ENCODE data around the gene IFITM2.
"Not testable (repeated sequence)": the region's sequence is repeated elsewhere in the genome, so short reads cannot be mapped to it uniquely, and the experiment has no call there.

The IFITM2 gene

DNA sequence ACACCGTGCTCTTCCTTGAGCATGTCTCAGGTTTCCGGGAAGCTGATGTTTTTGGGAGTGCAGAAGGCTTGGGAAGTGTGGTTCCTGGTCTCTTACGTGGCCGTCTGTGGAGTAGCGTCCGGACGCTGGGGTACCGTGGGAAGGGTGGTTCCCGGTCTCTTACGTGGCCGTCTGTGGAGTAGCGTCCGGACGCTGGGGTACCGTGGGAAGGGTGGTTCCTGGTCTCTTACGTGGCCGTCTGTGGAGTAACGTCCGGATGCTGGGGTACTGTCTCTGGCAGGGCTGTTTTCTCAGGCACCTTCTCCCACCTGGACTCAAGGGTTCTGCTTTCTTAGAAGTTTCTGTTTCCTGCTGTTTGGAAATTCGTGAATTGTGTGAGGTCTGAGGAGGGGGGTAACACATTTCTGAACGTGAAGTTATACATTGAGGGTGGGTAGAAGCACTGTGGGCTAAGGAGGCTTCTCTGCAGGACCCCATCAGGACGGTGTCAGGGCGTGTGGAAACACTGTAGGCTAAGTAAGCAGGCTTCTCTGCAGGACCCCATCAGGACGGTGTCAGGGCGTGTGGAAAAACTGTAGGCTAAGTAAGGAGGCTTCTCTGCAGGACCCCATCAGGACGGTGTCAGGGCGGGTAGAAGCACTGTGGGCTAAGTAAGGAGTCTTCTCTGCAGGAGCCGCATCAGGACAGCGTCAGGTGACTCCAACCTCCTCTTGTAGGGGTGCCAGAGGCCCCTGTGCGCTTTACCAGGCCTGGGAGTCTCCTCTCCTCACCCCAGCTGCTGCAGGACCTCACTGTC is 18.4 kb downstream of the IFITM2 start:
- DNase-seq (ENCODE audit: low read depth) = no peak

DNA sequence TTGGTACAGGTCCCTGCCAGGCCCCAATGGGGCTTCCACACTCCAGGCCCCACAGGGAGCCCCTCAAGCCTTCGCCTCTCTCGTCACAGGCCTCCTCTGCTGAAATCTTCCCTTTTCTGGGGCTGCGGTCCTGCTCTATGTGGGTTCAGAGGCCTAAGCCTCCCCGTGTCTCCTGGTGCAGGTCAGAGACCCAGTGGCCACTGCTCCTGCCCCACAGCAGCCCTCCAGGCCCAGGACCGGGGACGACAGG is 18.9 kb downstream of the IFITM2 start:
- no peak for DNase-seq (ENCODE audit: low read depth)

DNA sequence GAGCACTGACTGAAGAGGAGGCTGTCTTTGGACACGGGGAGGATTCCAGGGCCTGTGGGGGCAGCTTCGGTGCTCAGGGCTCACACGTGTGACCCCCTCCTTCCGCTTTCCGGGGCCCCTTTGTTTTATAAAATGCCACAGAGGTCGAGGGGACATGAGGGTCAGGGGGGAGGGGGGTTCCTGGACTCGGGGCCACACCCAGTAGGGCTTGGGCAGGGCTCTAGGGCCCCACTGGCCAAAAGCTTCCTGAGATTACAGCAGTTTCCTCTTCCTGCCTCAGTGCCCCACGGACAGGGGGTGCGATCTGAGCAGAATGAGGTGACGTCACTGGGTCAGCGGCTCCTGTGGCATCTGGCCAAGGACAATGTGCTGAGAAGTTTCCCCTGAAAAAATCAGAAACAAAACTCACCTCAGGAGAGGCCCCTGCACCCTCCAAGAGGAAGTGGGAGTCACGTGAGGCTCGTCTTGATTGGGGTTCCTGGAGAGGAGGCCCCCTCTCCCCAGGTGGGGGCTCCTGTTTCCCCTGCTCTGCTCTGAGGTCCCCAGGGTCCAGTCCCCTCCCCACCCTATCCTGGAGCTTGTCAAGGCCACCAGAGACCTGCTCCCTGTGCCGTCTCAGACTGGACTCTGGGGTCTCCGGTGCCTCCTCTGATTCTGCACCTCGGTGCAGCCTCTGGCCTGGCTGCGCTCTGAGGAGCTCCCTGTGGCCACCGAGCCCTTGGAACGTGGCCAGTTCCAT is 19.4 kb downstream of the IFITM2 start:
- no peak for DNase-seq (ENCODE audit: low read depth)

DNA sequence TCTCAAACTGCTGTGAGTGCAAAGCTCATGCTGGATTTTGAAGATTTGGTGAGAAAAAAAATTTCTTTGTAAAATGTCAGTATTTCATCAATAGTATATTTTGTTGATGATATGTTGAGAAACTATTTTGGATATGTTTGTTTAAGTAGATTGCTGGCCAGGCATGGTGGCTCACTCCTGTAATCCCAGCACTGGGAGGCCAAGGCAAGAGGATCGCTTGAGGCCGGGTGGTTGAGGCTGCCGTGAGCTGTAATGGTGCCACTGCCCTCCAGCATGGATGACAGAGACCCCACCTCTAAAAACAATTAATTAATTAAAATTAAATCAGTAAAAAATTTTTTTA is 19.9 kb downstream of the IFITM2 start:
- no peak for DNase-seq (ENCODE audit: low read depth)

DNA sequence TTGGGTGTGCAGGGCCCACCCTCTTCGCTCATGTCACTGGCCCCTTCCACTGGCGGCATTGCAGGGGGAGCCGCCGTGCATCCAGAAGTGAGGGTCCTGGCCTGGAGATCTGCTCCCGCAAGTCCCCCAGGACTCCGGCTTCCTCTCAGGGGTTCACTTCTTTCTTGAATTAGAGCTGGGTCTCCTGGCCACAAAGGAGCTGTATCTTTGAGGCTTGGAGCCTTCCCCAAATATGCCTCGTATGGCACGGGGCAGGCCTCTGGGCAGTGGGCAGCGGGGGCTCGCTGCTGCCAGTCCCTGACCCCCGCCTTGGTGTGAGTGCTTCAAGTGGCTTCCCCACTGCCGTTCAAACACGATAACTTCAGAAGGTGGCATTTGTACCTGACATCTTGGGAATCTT is 20.4 kb downstream of the IFITM2 start:
- DNase-seq (ENCODE audit: low read depth) = no peak

DNA sequence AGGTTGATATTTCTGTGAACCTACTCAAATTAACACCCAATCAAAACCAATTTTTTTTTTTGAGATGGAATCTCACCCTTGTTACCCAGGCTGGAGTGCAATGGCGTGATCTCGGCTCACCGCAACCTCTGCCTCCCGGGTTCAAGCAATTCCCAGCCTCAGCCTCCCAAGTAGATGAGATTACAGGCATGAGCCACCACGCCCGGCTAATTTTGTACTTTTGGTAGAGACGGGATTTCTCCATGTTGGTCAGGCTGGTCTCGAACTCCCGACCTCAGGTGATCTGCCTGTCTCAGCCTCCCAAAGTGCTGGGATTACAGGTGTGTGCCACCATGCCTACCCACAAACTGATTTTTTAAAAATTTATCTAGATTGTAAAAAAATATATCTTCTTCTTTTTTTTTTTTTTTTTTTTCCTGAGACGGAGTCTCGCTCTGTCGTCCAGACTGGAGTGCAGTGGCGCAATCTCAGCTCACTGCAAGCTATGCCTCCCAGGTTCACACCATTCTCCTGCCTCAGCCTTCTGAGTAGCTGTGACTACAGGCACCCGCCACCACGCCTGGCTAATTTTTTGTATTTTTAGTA is 21.0 kb downstream of the IFITM2 start:
- not testable (repeated sequence) for DNase-seq (ENCODE audit: low read depth)

DNA sequence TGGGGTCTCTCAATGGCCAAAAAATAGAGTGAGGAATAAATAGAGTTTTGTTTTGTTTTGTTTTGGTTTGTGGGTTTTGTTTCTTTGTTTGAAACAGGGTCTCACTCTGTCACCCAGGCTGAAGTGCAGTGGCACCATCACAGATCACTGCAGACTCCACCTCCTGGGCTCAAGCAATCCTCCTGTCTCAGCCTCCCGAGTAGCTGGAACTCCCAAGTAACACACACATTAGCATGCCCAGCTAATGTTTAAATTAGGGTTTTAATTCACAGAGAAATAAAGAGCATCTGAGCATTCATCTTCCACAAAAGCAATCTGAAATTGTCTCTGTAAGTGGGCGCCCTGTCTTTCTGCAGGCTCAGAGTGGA is 22.3 kb downstream of the IFITM2 start:
- DNase-seq (ENCODE audit: low read depth) = no peak

DNA sequence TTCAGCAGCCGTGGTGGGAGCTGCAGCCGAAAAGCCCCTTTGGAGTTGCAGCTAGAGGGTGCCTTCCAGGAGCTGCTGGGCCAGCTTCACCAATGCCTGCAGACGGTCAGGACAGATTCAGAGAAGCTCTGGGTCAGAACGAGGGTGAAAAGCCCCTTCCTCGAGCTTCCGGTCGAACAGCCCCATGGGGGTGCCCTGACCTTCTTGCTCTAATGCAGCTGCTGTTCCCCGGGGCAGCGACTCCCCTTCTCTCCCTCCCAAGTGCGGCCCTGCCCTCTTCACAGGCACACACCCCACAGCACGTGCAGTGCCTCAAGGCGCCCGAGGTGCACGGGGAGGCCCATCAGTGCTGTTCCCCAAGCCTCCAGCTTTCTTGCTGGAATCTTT is 22.7 kb downstream of the IFITM2 start:
- DNase-seq (ENCODE audit: low read depth) = no peak

DNA sequence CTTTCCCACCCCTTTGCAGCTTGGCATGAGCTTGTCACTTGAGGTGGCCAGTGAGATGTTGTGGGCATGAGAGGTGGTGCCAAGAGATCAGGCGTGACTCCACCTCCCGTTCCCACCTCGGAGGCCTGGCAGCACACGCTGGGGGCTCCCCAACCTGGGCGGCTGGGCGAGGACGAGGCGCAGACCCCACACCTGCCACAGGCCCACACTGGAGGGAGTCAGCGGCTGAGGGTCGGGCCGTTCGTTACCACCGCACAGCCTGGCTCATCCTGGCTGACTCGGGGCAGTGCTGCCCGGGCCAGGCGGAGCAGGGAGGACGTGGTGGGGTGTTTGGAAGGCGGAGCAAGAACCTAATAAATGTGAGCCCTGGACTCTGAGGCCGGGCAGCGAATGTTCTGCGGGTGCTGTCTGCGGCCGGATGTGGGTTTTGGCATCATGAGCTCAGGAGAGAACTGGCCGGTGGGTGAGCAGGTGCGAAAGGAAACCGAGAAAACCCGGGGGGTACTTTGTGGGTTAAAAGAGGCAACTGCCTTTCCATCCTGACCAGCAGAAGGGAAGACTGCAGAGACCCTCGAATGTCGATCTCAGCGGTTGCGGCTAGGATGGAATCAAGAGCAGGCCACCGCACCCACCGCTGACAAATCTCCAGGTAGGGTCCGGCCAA is 23.2 kb downstream of the IFITM2 start:
- no peak for DNase-seq (ENCODE audit: low read depth)

DNA sequence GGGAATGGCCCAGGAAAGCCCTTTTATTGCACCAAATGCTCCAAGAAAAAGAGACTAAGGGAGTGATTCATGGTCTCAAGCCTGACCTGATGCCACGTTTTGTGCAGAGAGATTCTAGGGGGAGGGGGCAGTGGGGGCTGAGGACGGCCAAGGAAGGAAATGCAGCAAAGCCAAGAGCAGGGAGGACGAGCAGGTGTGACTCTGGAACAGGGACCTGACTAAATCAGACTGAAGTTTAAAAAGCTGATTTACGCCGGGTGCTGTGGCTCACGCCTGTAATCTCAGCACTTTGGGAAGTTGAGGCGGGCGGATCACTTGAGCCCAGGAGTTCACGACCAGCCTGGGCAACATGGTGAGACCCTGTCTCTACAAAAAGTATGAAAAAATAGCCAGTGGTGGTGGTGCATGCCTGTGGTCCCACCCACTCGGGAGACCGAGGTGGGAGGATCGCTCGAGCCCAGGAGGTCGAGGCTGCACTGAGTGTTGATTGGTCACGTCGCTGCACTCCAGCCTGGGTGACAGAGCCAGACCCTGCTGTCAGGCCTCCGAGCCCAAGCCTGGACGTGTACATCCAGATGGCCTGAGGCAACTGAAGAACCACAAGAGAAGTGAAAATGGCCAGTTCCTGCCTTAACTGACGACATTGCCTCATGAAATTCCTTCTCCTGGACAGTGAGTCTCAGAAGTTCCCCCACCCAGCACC is 23.9 kb downstream of the IFITM2 start:
- DNase-seq (ENCODE audit: low read depth) = no peak

DNA sequence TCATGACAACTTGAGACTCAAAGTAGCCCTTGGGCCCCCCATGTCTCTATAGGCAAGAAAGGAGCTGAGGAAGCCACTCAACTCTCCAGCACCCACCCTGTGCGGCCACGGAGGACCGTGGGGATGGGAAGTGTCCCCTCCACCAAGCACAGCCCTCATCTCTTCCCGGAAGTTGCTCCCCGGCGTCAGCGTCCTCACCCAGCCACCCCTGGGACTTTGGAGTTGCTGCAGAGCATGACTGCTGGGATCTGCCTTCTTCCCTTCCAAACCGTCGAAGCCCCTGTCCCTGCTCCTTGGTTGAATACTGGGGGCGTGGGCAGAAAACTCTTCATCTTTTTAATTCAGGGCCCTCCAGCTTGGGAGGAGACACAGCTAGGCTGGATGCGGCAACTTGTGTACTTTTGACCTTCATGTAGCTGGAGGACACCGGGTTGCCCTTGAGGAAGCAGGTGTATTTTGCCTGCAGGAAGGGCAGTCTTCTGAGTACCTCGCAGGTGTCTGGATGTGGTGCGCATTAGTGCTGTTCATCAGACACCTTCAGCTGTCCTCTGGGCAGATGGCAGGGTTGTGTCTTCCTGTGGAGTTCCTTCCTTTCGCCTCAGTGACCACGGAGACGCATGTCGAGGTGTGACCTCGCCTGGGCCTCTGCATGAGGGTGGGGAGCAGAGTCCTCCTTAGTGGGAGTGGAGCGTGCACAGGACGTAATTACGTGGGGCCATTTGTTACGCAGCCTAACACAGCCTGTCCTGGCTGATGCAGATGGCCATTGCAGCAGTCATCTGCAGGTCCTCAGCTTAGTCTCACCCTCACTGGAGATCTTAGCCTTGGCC is 25.2 kb downstream of the IFITM2 start:
- no peak for DNase-seq (ENCODE audit: low read depth)

DNA sequence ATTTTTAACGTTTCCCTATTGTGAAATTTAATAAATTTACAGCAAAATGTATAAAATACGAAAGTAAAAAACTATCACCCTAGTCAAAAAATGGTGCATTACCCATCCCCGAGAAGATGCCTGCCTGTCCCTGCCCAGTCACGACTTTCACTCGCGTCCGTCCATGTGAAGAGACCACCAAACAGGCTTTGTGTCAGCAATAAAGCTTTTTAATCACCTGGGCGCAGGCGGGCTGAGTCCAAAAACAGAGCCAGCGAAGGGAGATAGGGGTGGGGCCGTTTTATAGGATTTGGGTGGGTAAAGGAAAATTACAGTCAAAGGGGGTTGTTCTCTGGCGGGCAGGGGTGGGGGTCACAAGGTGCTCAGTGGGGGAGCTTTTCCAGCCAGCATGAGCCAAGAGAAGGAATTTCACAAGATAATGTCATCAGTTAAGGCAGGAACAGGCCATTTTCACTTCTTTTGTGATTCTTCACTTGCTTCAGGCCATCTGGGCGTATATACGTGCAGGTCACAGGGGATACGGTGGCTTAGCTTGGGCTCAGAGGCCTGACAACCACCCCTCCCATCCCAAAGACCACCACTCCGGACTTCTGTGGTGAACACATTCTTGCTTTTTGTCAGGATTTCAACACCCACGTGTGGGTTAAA is 26.1 kb downstream of the IFITM2 start:
- not testable (repeated sequence) for DNase-seq (ENCODE audit: low read depth)

DNA sequence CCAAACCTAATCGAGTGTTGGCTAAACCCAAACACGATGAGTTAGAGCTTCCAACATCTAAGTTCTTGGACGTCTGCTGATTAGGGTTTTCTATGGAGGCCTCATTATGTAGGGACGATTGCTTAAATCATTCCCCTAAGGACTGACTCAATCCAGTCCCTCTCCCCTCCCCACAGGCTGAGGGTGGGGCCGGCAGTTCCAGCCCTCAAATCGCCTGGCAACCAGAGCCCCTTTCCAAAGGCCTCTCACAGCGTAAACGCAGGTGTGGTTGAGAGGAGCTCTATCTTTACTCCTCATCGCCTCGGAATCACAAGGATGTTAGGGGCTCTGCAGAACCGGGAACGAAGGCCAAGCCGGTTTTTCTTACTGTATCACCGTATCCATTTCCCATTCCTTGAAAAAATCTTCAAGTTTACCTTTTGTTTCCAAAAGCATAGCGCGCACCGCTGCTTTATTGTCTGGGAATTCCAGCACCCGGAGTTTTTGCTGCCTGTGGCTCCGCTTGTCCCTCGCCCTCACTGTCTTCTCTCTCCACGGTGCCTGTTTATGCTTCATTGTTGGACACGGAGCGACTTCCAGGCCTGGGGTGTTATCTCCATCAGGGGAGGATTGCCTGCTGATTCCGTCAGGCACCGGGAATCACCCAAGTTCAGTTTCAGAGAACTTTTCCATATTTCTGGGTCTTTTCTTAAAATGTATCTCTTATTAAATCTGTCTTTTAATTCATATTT is 26.8 kb downstream of the IFITM2 start:
- no peak for DNase-seq (ENCODE audit: low read depth)

DNA sequence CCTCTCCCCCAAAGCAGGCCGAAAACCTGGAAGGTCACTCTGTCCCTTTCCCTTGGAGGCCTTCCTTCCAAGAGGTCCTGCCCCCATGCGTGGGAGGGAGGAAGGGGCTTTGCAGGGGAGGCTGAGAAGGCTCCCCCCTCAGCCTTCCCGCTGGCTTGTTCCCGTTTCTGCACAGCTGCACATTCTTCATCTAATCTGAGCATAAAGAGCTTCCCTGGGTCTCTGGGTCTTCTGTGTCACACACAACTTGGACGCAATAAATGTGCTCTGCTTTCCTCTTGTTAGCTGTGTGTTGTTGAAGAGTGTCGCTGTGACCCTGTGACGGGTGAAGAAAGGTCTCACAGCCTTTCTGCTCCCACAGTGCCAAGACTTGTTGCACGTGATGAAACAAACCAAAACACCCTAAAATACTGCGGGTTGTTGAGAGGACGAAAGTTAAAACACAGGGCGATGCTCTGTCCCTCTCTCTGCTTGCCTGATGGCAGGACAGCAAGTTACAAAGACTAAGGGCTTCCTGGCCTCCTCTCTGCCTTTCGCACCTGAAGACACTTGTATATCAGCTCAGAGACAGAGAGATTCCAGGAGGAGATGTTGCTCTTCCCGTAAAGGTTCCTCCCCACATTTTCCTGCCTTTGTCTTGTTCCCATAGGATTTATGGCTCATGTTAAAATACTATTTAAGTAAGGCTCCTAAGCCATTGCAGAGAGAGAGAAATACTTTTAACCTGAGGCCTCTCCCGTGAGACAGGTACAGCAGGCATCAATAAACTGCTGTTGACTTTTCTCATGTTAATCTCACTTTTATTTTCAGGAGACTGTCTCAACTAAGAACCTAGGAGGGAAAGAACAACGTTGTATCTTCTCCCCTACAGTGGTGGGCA is 28.4 kb downstream of the IFITM2 start:
- no peak for DNase-seq (ENCODE audit: low read depth)

DNA sequence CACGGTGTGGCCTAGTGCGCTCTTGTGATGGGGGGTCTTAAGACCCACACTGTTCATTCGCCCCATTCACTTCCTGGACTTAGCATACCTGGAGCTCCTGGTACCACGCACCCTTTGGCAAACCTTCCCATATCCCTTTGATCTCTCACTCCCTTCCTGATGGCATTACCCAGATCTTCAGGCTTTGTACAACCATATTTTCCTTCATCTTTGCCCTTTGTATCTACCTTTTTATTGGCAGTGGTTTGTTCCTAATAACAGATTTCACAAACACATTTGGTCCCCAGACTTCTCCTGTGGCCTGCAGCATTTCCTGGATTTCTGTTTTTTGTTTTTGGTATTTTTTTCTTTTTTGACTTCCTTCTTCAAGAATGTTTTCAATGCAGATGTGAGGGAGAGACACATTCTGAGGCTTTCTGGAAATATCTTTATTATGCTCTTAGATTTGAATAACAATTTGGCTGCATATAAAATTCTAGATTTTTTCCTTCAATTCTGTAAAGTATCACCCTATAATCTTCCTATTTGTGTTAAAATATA is 29.1 kb downstream of the IFITM2 start:
- no peak for DNase-seq (ENCODE audit: low read depth)

DNA sequence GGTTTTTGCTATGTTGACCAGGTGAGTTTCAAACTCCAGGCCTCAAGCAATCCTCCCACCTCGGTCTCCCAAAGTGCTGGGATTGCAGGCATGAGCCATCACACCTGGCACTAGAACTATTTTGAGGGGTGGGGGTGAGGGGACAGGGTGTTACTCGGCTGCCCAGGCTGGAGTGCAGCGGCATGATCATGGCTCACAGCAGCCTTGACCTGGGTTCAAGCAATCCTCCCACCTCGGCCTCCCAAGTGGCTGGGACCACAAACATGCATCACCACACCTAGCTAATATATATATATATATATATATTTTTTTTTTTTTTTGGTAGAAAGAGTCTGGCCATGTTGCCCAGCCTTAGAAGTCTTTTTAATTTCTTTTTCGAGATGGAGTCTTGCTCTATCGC is 30.1 kb downstream of the IFITM2 start:
- DNase-seq (ENCODE audit: low read depth) = no peak

DNA sequence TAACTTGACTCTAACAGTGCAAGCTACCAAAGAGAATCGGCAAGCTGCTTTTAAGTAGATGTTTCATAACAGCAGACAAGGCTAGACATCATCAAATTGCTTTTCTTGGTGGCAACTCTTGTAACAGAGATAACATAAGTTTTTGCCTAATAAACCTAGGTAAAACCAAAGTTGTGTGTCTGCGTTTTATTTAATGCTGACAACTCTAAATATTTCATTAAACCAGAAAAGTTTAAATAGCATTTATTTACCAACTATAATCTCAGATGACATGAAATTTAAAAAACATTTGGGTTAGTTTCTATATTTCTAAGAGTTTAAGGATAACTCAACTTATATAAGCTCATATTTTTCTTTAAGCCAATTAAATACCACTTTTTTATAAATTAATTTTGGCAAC is 32.3 kb downstream of the IFITM2 start:
- no peak for DNase-seq (ENCODE audit: low read depth)

DNA sequence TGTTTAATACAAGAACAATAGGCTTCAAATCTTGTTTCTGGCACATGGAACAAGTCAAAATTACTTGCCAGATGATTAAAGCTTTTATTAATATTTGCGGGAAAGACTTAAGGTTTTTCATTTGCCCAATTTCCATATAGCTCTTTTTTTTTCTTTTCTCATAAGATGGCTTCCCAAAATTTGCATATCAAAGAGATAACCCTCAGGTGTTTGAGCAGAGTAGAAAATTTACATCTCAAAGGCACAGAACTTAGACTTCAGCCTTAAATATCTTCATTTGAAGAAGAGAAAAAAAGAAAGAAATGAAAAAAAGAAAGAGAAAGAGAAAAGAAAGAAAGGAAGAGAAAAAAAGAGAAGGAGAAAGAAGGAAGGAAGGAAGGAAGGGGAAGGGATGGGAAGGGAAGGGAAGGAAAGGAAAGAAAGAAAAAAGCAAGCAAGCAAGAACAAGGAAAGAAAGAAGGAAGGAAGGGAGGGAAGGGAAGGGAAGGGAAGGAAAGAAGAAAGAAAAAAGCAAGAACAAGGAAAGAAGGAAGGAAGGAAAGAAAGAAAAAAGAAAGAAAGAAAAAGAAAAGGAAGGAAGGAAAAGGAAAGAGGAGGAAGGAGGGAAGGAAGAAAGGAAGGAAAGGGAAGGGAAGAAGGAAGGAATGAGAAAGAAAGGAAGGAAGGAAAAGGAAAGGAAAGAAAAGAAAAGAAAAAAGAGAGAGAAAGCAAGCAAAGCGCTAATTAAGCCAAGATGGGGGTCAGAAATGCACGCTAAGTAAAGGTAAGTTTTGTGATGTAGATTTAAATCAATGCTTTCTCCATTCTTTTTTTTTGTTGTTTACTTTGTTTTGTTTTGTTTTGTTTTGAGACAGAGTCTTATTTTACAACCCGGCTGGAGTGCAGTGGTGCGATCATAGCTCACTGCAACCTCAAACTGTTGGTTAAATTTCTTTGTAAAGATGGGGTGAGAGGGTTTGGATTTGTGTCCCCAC is 33.2 kb downstream of the IFITM2 start:
- DNase-seq (ENCODE audit: low read depth) = no peak
